Measurements from ENCODE around the gene SLC25A43. TPM values are rescaled to one million over a fixed set of nuclear protein-coding genes. Genes with fewer than 3 reads are reported as not detected.
"Not testable (repeated sequence)": the region's sequence is repeated elsewhere in the genome, so short reads cannot be mapped to it uniquely, and the experiment has no call there.

Gene SLC25A43
- total and polyA plus RNA-seq, 2 of the 4 experiments (the other 2 are of a cell fraction), result 12.3 to 12.5 TPM

GRCh38 chrX:119429471-119429870, 30.3 kb downstream of the SLC25A43 start (continued):
- TF ChIP-seq MXI1 (IDR thresholded peaks at IDR 0.05; ENCODE audit: borderline replicate concordance, low read depth, low read length), result no peak

- POLR2A ChIA-PET (ENCODE audit: unreplicated experiment); H2AFZ ChIP-seq (replicated peaks; ENCODE audit: low read length, poor library complexity); H3K14ac ChIP-seq (replicated peaks; ENCODE audit: low read depth, low read length); H3K36me3 ChIP-seq (ENCODE audit: control insufficient read depth, insufficient read depth, low read length); H3K4me3 ChIP-seq (ENCODE audit: insufficient read depth, low read depth, low read length); H3K9ac ChIP-seq (ENCODE audit: low read depth, low read length); ATAC-seq (ENCODE audit: low read depth); BruUV-seq (replicated peaks); H2BK5ac ChIP-seq (ENCODE audit: low read depth, low read length, poor library complexity, severe bottlenecking); H3K27ac ChIP-seq (ENCODE audit: insufficient read depth, low read length); H2AK5ac ChIP-seq (ENCODE audit: low read depth, low read length); H2AK9ac ChIP-seq (replicated peaks; ENCODE audit: low read depth, low read length, poor library complexity); in situ Hi-C loops (cut with MboI; ENCODE audit: low sequenced_read_pairs); DNase-seq; H2BK120ac ChIP-seq (ENCODE audit: low read depth, low read length); H3K27me3 ChIP-seq (ENCODE audit: control insufficient read depth, insufficient read depth, low read length); H3K18ac ChIP-seq (ENCODE audit: low read depth, low read length); H3K9me1 ChIP-seq (ENCODE audit: insufficient read depth, low read length); H3K4me2 ChIP-seq (ENCODE audit: low read depth, low read length); H2BK15ac ChIP-seq (ENCODE audit: low read depth, low read length); H3K9me3 ChIP-seq (ENCODE audit: control insufficient read depth, insufficient read depth, low read length); CTCF ChIA-PET; H3K23ac ChIP-seq (ENCODE audit: low read depth, low read length); intact Hi-C loops (cut with micrococcal nuclease); H4K5ac ChIP-seq (ENCODE audit: low read depth, low read length); H4K20me1 ChIP-seq (ENCODE audit: insufficient read depth, low read length); H3K4me1 ChIP-seq (ENCODE audit: control insufficient read depth, insufficient read depth, low read length); dilution Hi-C loops (cut with HindIII; ENCODE audit: low sequenced_read_pairs, unreplicated experiment); H4K91ac ChIP-seq (ENCODE audit: insufficient read depth, low read depth, low read length); H2BK20ac ChIP-seq (ENCODE audit: low read depth, low read length); H3K56ac ChIP-seq (ENCODE audit: extremely low read depth, insufficient read depth, low read length); H3K79me1 ChIP-seq (ENCODE audit: low read depth in 1 of 2, low read length in 2 of 2); H3K4ac ChIP-seq (ENCODE audit: low read depth, low read length); H4K8ac ChIP-seq (ENCODE audit: low read depth in 2 of 2, low read length in 2 of 2): not testable (repeated sequence)
- no CpG with 5 or more reads among the region's 17 CpGs for WGBS, 2 experiments (ENCODE audit: extremely low coverage in 2 of 2, insufficient read length in 1 of 2)
These were observed 42.2 kb downstream of the SLC25A43 start for GRCh38 chrX:119441295-119441694.
